UCSD-AML1 (cell line): ENCODE data around the gene TOP2B.

Experiments used
- DNase-seq: peaks from one replicate; lab custom pipeline; 2025; ENCODE audit not compliant: unreplicated experiment; lab: John Stamatoyannopoulos, UW

The TOP2B gene

DNA sequence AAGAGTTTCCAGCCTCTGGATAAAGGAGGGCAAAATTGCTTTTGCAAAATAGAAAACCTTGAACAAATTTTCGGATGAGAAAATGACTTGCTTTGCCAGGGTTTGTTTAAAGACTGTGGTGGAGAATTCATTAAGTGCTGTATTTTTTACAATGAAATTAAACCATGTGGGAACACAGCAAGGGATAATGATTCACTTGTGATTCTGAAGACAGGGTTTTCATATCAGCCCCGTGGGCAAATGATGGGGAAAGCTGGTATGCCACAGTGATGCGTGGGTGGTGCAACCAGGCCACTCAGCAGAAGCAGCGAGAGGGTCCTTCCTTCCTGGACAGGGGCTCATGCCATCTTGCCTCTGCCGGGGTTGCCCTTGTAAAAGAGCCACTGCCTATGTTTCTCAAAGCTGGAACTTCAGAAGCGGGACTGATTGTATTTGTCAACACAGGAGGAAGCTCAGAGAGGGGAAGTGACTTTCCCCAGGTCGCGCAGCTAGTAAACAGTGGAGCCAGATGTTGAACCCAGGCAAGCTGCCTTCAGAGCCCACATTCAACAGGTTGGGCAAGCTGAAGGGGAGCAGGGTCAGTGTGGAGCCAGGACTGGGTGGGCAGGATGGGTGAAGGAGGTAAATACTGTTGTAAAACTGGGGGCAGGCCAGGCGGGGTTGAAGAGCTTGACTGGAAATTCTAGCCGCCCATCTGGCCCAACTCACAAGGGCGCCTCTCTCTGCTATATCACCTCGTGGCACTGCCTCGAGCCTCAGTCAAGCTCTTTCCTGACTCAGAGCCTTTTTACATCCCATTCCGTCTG is 79.1 kb downstream of the TOP2B start:
- no peak for DNase-seq

DNA sequence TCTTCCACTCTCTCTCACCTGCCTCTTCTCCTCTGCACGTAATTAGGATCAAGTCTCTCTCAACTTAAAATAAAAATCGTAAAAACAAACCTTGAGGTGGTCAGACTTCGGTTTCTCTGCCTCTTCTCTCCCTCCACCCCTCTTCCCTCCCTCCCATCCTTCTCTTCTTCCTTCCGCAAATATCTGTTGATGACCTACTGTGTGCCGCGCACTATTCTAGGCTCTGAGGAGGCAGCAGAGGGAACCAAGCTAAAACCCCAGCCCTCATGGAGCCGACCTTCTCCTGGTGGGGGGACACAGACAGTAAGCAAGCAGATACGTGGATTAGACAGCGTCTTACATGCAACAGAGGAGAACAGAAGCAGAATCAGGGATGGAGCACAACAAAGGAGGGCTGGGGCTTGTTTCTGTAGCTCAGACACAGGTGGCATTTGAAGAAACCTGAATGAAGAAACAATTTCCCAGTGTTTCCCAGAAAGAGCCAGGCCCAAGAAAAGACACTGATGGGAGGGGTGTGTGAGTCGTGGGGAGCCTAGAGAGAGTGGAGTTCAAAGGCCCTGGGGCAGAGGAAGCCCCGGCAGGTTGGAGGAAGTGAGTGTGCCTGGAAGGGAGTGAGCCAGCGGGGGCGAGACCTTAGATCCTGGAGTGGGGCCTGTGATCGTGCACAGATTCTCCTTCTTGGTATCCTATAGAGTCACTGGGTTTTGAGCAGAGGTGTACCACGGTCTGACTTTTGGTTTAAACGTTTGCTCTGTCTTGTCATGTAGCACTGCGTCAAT is 80.5 kb downstream of the TOP2B start:
- no peak for DNase-seq

DNA sequence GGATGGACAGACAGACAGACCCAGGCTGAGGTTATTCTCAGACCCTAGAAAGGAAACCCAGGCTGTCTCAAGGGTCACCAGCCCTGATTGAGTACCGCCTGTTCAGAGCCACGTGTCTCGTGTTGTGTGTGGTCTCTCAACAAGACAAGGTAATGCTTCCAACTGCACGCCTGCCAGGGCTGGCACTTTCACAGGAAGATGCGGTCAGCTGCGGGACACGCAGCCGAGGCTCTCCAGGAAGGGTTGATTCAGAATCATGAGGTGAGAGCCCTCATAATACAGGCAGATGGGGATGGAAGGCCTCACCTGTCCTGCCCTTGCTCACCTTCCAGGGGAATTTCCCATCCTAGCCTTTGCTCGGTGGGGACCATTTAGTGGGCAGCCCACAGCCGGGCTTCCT is 81.4 kb downstream of the TOP2B start:
- no peak for DNase-seq

DNA sequence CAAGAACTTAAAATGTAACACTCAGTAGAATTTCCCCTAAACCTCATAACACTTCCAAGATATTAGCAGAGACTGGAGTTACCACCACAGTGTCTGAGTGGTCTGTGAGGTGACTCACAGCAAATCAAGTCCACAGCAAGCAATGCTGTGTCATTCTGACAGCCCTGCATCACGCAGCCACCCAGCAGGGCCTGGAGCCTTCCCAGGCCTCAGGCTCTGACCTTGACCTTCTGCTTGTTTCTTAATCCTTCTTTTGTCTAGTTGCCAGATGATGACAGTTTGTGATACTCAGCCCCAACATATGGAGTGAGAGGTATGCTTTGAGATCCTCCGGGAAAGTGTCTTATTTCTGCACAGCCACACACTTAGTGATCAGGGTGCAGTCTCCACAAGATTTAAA is 82.5 kb downstream of the TOP2B start:
- no peak for DNase-seq

DNA sequence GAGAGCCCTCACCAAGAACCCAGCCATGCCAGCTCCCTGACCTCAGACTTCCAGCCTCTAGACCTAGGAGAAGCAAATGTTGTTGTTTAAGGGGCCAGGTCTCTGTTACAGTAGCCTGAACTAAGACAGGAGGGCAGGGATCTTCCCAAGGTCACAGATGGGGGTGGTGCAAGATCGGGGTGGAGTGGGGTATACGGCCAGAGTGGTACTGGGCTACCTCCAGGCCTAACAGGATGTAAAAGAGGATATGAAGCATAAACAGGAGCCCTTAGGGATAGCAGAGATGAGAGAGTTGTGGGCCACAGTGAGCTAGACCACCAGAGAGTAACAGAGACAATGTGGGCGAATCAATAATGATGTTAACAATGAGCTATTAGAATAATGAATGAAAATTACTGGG is 82.9 kb downstream of the TOP2B start:
- DNase-seq, result no peak

DNA sequence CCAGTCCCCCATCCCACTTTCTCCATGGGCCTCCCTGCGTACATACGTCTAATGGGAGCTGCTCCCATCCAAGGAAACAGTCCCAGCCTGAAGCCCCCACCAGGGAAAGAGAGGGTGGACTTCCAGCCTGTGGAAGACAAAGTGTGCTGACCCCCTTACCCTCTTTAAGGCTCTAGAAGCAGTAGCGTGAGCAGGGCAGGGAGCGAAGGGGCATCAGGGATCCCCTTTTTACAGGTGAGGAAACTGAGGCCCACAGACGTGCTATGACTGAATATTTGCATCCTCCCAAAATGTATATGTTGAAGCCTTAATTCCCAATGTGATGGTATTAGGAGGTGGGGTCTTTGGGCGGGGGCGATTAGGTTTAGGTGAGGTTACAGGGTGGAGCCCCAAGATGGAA is 83.4 kb downstream of the TOP2B start:
- no peak for DNase-seq

DNA sequence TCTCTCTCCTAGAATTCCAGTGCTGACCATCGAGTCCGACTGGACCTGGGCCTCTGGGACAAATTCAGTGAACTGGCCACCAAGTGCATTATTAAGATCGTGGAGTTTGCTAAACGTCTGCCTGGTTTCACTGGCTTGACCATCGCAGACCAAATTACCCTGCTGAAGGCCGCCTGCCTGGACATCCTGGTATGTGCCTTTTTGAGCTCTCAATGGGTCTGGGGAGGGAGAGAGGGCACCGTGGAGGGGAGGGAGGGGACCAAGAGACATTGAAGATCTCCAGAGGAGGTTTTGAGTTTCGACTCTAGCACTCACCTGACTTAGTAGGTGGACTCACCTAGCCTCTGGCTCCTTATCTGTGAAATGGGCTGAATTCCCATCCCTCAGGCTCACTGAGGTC is 84.2 kb downstream of the TOP2B start:
- no peak for DNase-seq

DNA sequence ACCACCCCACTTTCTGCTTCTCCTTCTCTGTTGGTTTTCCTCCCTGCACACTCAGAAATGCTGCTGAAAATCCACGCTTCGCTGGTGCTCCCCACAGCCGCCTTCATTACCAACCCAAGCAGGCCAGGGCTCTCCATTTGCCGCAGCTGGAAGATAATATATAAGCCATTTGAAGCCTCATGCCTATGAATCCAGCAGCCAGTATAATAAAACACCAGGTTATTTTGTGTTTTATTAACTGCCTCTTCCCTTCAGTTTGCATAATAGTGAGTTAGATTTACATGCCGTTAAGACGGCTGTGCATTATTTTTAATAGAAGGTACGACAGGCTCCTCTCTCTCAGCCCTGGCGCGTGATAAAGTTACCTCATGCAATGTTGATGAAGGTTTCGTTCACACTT is 86.6 kb downstream of the TOP2B start:
- no peak for DNase-seq

DNA sequence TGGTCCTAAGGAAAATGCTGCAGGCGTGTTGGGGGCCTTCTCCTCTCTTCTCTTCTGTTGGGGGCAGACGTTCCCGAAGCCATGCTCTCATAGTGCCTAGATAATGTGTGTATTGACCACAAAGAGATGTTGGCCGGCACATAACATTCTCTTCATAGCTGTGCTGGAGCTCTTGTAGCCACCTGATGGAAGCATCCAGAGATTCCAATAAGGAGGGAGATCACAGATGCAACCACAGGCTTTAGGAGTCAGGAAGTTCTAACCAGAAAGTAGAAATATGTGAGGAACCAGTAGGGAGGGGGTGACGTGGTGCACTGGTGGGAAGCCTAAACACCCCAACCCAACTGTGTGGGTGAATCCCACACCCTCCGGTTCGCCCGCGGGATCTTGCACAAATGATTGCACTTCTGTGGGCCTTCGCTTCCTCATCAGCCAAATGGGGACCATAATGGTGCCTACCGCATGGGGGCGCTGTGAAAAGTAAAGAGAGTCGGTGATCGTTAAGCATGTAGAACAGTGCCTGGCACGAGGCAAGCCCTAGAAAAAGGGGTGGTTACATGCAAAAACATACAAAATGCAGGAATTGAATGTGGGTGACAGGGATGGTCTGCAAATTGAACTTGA is 87.8 kb downstream of the TOP2B start:
- DNase-seq, result no peak

DNA sequence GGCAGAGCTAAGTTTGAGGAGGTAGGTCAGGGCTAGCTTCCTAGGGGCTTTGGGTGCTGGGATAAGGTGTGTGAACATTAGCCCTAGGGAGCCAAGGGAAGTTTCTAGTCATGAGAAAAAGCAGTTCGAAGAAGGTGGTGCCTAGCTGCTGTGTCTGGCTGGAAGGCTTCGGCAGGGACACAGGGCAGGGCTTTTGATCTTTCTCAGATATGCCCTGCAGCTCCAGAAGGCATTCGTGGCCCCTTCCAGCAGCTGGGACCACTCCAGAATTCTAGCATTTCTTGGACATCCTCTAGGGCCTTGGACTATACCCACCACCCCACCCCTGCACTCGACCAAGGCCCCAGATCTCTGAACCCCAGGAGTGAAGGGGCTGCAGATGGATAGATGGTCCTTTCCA is 88.6 kb downstream of the TOP2B start:
- DNase-seq, result no peak

DNA sequence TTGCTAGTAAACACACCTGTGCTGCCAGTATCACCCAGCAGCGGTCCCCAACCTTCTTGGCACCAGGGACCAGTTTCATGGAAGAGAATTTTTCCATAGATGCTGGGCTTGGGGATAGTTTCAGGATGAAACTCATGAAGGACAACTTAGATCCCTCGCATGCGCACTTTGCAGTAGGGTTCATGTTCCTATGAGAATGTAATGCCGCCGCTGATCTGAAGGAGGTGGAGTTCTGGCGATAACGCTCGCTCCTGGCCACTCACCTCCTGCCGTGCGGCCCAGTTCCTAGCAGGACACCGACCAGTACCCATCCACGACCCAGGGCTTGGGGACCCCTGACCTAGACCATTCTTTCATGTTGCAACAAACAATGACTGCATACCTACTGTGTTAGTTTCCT is 89.7 kb downstream of the TOP2B start:
- no peak for DNase-seq

DNA sequence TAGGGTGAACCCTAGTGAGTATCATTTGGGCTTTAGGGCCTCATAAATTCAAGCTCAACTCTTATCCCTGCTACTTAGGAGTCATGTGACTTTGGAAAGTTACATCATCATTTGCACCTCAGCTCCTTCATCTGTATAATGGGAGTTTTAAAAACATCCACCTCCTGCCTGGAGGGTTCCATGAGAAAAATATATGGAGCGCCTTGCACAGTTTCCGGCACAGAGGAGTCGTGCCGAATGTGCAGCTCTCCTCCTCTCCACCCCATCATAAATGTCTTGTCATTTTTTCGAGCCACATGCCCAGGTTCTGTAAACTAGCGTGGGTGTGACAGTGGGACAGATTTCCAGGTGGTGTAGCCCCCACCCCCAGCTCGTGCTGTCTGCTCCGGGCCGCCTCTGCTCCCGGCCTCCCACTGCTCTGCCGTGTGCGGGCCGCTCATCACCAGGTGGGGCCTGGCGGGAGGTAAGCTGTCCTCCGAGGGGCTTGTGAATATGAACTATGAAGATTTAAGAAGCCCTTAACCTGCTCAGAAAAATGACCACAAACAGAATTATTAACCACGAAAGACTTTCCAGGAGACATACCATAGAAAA is 90.4 kb downstream of the TOP2B start:
- DNase-seq, result no peak

DNA sequence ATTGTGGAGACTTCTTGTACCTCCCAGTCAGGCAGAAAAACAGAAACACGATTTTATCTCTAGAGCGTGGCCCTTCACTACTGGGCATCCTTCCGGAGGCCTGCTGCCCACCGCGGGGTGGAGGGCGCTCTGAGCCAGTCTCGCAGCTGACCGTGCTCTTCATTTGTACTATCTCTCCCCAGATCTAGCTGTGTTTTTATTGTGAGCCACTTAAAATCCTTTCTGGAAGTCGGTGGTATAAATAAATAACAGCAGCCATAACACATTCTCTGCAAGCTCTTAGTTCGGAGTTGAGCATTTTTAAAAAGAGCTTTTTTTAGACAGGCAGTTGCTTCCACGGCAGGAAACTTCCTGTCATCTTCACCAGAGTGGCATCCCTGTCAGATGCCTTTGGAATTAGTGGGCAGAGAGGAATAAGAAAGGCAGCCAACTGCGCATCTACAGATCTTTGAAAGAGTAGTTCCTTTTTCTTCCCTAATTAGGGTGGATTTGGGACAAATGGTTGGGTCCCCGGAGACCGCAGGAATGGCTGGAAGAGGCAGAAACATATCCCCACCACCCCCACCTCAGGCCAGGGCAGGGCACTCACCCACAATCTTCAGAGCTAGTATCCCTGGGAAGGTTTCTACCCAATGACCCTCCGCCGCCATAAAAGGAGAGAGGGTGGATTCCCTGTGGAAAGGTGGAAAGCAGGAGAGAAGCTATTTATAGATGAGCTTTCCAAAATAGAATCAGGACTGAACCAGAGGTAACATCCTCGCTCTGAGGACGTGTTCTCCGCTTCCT is 91.1 kb downstream of the TOP2B start:
- no peak for DNase-seq

DNA sequence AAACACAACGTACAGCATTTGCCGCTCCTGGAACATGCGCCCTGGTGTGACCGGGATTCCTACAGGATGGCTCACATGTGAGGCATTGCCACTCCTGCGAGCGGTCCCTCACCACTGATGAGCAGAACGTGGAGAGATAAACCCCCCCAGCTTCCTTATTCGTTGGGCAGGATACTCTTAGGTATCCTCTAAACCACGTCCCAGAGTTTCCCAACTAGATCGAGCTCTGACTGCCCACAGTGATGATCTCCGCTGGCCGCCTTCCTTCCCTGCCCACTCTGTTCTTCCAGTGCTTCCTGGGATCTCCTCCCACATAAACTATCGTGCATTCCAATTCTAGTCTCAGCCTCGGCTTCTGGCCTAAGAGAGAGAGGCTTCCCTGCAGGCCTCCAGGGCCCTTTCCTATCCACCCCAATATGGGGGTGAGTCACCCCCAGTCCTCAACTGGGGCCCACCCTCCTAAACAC is 91.8 kb downstream of the TOP2B start:
- no peak for DNase-seq

DNA sequence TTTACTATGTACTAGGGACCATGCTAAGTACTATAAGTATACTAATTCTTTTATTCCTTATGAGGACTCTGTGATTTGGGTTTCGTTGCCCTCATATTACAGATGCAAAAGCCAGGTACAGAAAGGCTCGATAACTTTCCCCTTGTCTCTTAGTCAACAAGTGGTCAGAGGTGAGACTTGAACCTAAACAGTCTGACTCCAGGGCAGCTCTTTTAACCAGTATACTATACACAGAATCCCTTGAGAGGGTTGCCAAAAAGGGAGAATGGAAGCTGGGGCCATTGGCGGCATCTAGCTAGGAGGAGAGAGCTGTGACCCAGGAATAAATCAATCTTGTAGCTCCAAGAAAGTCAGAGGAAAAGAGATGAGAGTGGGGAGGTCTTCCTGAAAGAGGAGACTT is 92.4 kb downstream of the TOP2B start:
- DNase-seq, result no peak

DNA sequence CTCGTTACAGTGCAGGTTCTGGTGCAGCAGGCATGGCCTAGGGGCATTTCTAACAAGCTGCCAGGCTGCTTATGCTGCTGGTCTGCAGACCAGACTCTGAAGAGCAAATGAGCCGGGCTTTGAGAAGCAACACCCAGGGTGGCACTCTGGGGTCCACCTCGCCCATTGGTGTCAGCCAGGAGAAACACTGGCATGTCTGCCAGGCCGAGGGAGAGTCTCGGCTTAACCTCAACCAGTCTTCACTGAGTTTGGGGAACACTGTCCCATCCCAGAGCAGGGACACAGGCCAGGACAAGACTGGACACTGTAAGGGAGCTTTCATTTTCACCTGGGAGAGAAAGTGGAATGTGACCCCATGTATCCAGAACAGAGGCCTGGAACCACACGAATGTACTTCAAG is 93.4 kb downstream of the TOP2B start:
- DNase-seq, result no peak

DNA sequence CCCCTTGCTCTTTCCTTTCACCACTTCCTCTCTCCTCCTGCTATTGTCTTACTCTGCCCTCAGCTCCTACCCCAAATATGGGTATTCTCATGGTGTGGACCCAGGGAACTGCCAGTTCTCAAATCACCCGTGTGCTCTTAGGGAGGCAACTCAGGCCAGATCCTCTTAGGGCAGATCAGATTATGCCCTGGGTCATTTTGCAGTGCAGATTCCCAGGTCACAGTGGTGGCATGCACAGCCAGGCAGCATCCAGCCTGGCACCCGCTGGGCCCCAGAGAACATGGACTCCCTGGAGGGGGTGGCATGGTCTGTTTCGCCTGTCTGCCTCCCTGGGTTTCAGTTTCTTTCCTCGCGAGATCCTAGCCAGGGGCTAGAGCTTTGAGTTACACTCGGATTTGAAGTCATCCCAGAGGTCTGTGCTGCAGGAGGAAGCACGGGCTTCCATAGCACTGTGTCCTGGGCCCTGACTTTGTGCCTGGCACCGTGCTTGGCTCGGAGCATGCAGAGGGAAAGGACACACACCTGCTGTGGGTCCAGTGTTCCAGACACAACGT is 96.1 kb downstream of the TOP2B start:
- DNase-seq, result no peak

DNA sequence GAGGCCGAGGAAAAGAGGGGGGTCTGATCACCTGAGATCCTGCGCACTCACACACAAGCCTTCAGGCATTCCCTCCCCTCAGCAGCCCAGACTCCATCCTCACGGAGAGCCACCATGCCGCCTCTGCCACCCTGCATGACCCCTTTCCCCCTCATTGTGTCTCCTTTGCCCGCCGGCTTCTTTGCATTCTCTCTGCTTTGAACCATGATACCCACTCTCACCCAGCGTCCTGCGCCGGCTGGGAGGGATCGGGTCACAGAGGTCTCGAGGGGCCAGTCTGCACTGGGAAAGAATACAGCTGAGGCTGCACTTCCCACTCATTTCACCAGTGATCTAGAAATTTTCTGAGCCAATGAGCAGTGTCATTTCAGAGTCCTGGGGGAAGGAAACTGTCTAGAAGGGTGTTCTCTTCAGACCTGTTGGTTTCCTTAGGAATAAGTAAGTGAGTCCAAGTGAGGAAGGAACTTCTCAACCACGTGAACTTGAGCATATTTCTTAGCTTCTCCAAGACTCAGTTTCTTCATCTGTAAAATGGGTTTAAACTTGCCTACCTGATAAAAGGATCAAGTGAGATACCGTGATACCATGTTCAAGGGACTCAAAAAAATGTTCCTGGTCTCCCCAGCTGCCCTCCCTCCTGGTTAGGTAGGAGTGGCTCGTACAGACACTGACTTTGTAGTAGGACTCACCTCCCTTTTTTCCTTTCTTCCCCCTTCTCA is 96.7 kb downstream of the TOP2B start:
- DNase-seq, result no peak

DNA sequence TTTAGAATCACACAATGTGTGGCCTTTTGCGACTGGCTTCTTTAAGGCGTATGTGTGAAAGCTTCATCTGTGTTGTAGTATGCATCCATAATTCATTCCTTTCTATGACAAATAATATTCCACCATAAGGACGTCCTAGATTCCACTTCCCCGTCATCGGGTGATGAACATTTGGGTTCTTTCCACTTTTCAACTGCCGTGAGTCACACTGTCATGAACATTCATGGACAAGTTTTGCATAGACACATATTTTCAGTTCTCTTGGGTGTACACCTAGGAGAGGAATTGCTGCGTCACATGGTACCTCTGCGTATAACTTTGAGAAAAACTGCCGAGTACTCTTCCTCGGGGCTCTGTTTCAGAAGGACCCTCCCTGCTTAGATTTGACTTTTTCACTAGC is 97.3 kb downstream of the TOP2B start:
- DNase-seq, result no peak

DNA sequence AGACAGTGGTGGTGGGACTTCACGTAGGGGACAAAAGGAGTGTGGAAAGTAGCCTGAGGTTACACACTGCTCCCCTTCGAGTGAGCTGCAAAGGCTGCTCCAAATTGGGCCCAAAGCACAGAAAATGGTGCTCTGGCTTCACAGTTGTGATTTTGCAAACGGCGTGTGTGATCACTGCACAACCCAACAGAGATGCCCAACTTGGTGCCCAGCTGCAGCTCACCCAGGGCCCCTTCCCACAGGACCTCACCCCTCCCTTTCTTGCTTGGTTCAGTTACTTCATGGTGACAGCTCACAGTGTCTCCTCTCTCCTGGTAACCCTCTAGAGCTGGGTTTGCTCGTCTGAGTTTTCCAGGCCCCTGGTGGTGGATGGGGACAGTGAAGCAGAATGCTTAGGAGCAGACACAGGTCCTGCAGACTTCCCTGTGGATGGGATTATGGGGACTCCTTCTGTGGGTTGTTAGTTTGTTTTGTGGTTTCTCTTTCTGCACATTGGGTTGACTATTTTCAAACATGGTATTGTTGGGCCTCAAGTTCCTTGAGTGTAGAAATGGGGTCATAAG is 98.3 kb downstream of the TOP2B start:
- no peak for DNase-seq
